Neural progenitor cell (in vitro differentiated cells): ENCODE data around the gene HNF1B.
"Not testable (repeated sequence)": the region's sequence is repeated elsewhere in the genome, so short reads cannot be mapped to it uniquely, and the experiment has no call there.

Source experiments
- CTCF ChIP-seq: fragments of 200-600 bp; sonication (generic); IDR thresholded peaks from 2 replicates; pipeline ENCODE4 v1.5.1; 2017; ENCODE audit warnings: antibody characterized with exemption, mild to moderate bottlenecking
- EZH2 ChIP-seq: fragments of 200-600 bp; sonication (generic); IDR thresholded peaks from 2 replicates; pipeline ENCODE4 v1.6.1; 2017; ENCODE audit warnings: antibody characterized with exemption, mild to moderate bottlenecking, moderate library complexity

- TF ChIP-seq CTCF, EZH2: not testable (repeated sequence)
These were observed 64.9 kb downstream of the HNF1B start for GRCh38 chr17:37679995-37680394.
